ENCODE results near the gene CCDC112.

- TF ChIP-seq GATA2 (IDR thresholded peaks at IDR 0.05; ENCODE audit: low read depth, low read length) (no peak), GATA3 (IDR thresholded peaks at IDR 0.05; ENCODE audit: low read depth, low read length) (no peak)
Observed at GRCh38 chr5:115241881-115242642, 54.4 kb downstream of the CCDC112 start.

Measured in SH-SY5Y (cell line).